Immature natural killer cell (primary cell): Measurements from ENCODE around the gene CAMSAP1. TPM values are rescaled to one million over a fixed set of nuclear protein-coding genes. Genes with fewer than 3 reads are reported as not detected.

ENCODE experiments used
- DNase-seq, 3 donors: peaks; one replicate each; pipeline ENCODE4 v3.0.0; 2022; ENCODE audit warnings: mixed read lengths in 1 of 3
- H3K27ac Mint-ChIP-seq, 6 donors: one replicate each; pipeline ENCODE4 v1.8.0; 2020; ENCODE audit warnings: mixed read lengths in 6 of 6, mild to moderate bottlenecking in 5 of 6, inconsistent platforms in 4 of 6, moderate library complexity in 3 of 6
- H3K27me3 Mint-ChIP-seq, 3 donors: one replicate each; pipeline ENCODE4 v1.8.0; 2020 to 2021; ENCODE audit warnings: low read depth in 3 of 3, mild to moderate bottlenecking in 3 of 3, mixed read lengths in 3 of 3, moderate library complexity in 3 of 3, inconsistent platforms in 1 of 3
- H3K36me3 Mint-ChIP-seq, 3 donors: one replicate each; pipeline ENCODE4 v1.8.0; 2020; ENCODE audit warnings: mixed read lengths in 3 of 3, inconsistent platforms in 2 of 3, mild to moderate bottlenecking in 2 of 3
- H3K4me1 Mint-ChIP-seq, 2 donors: one replicate each; pipeline ENCODE4 v1.8.0; 2020; ENCODE audit warnings: inconsistent platforms in 2 of 2, mild to moderate bottlenecking in 2 of 2, mixed read lengths in 2 of 2, moderate library complexity in 1 of 2
- H3K4me3 Mint-ChIP-seq, 5 donors: one replicate each; pipeline ENCODE4 v1.8.0; 2020; ENCODE audit warnings: mild to moderate bottlenecking in 5 of 5, mixed read lengths in 5 of 5, inconsistent platforms in 3 of 5, moderate library complexity in 3 of 5
- H3K9me3 Mint-ChIP-seq, 6 donors: one replicate each; pipeline ENCODE4 v1.8.0; 2020; ENCODE audit warnings: mild to moderate bottlenecking in 6 of 6, mixed read lengths in 6 of 6, inconsistent platforms in 4 of 6, moderate library complexity in 3 of 6
- polyA plus RNA-seq, 3 donors: library from polyadenylated mRNA; unstranded; fragments of 300-500 nt; fragmentation: Illumina TruSeq; gene quantifications; one replicate each; pipeline ENCODE4 v1.2.3, GENCODE V29; 2021

The CAMSAP1 gene
- polyA plus RNA-seq, 3 donors from 2014 or later = 0.10 to 1.7 (median 1.1) TPM

- Mint-ChIP-seq H3K27ac (no peak overlapping the region), H3K4me3 (no peak overlapping the region), H3K27me3 (peaks cover 0 to 7% (median 6%) of the 10 kb centered on the region in 3 donors), H3K36me3 (no peaks in the 10 kb centered on the region), H3K4me1 (peaks cover 7 to 8% of the 10 kb centered on the region in 2 donors), H3K9me3 (peaks cover 0 to 4% (median 0%) of the 10 kb centered on the region in 6 donors)
- no peak for DNase-seq
Observed at GRCh38 chr9:135772702-135773493, 134.4 kb downstream of the CAMSAP1 start.

- Mint-ChIP-seq H3K27ac (no peak overlapping the region), H3K9me3 (peaks cover 0 to 4% (median 0%) of the 10 kb centered on the region in 6 donors), H3K4me3 (no peak overlapping the region), H3K4me1 (peaks cover 7 to 8% of the 10 kb centered on the region in 2 donors), H3K36me3 (no peaks in the 10 kb centered on the region), H3K27me3 (peaks cover 0 to 7% (median 5%) of the 10 kb centered on the region in 3 donors)
- no peak for DNase-seq
Observed at GRCh38 chr9:135772056-135772646, 135.2 kb downstream of the CAMSAP1 start.

GRCh38 chr9:135771401-135772051 lies 135.8 kb downstream of the CAMSAP1 start:
- DNase-seq = no peak
- peaks cover 1% of the 10 kb centered on the region in 2 donors for H3K4me1 Mint-ChIP-seq
- H3K27ac Mint-ChIP-seq = no peak overlapping the region
- no peak overlapping the region for H3K4me3 Mint-ChIP-seq
- peaks cover 0 to 2% (median 1%) of the 10 kb centered on the region in 3 donors for H3K27me3 Mint-ChIP-seq
- H3K9me3 Mint-ChIP-seq = peaks cover 0 to 4% (median 0%) of the 10 kb centered on the region in 6 donors
- H3K36me3 Mint-ChIP-seq = no peaks in the 10 kb centered on the region

- Mint-ChIP-seq H3K27me3 (peaks cover 0 to 2% (median 0%) of the 10 kb centered on the region in 3 donors), H3K4me1 (no peaks in the 10 kb centered on the region), H3K9me3 (peaks cover 0 to 8% (median 4%) of the 10 kb centered on the region in 6 donors), H3K36me3 (no peaks in the 10 kb centered on the region), H3K4me3 (no peak overlapping the region), H3K27ac (no peak overlapping the region)
- no peak for DNase-seq
Observed at GRCh38 chr9:135770771-135771170, 136.6 kb downstream of the CAMSAP1 start.

- peak in 2 of 3 donors; percentile 15 to 38 for DNase-seq
Observed at GRCh38 chr9:135770203-135770535, 137.2 kb downstream of the CAMSAP1 start.

GRCh38 chr9:135769489-135770202 lies 137.7 kb downstream of the CAMSAP1 start:
- no peak for DNase-seq
- Mint-ChIP-seq H3K27me3 (peaks cover 0 to 2% (median 0%) of the 10 kb centered on the region in 3 donors), H3K9me3 (peaks cover 0 to 8% (median 4%) of the 10 kb centered on the region in 6 donors), H3K36me3 (no peaks in the 10 kb centered on the region), H3K4me1 (no peaks in the 10 kb centered on the region), H3K4me3 (no peak overlapping the region), H3K27ac (no peak overlapping the region)

More at GRCh38 chr9:135770203-135770535, 137.2 kb downstream of the CAMSAP1 start:
- no peaks in the 10 kb centered on the region for H3K4me1 Mint-ChIP-seq
- peaks cover 0 to 8% (median 4%) of the 10 kb centered on the region in 6 donors for H3K9me3 Mint-ChIP-seq
- no peak overlapping the region for H3K27ac Mint-ChIP-seq
- H3K27me3 Mint-ChIP-seq = peaks cover 0 to 2% (median 0%) of the 10 kb centered on the region in 3 donors
- no peaks in the 10 kb centered on the region for H3K36me3 Mint-ChIP-seq
- H3K4me3 Mint-ChIP-seq = no peak overlapping the region

GRCh38 chr9:135768516-135769218 lies 138.7 kb downstream of the CAMSAP1 start:
- H3K27me3 Mint-ChIP-seq = peaks cover 0 to 2% (median 0%) of the 10 kb centered on the region in 3 donors
- H3K4me3 Mint-ChIP-seq = no peak overlapping the region
- no peak overlapping the region for H3K27ac Mint-ChIP-seq
- H3K9me3 Mint-ChIP-seq = peaks cover 0 to 8% (median 4%) of the 10 kb centered on the region in 6 donors
- H3K4me1 Mint-ChIP-seq = no peaks in the 10 kb centered on the region
- DNase-seq = no peak
- no peaks in the 10 kb centered on the region for H3K36me3 Mint-ChIP-seq

- H3K9me3 Mint-ChIP-seq = peaks cover 0 to 8% (median 4%) of the 10 kb centered on the region in 6 donors
- H3K27ac Mint-ChIP-seq = no peak overlapping the region
- no peaks in the 10 kb centered on the region for H3K36me3 Mint-ChIP-seq
- peaks cover 0 to 2% (median 2%) of the 10 kb centered on the region in 3 donors for H3K27me3 Mint-ChIP-seq
- no peak overlapping the region for H3K4me3 Mint-ChIP-seq
- no peak for DNase-seq
- H3K4me1 Mint-ChIP-seq = no peaks in the 10 kb centered on the region
Observed at GRCh38 chr9:135766707-135767106, 140.6 kb downstream of the CAMSAP1 start.

GRCh38 chr9:135766251-135766650 lies 141.1 kb downstream of the CAMSAP1 start:
- Mint-ChIP-seq H3K27me3 (peaks cover 0 to 2% (median 2%) of the 10 kb centered on the region in 3 donors), H3K36me3 (no peaks in the 10 kb centered on the region), H3K4me3 (no peak overlapping the region), H3K9me3 (peaks cover 0 to 8% (median 4%) of the 10 kb centered on the region in 6 donors), H3K27ac (no peak overlapping the region), H3K4me1 (no peaks in the 10 kb centered on the region)
- DNase-seq = no peak

GRCh38 chr9:135765416-135765815 lies 141.9 kb downstream of the CAMSAP1 start:
- Mint-ChIP-seq H3K4me3 (no peak overlapping the region), H3K27ac (no peak overlapping the region), H3K4me1 (no peaks in the 10 kb centered on the region), H3K27me3 (peaks cover 0 to 2% (median 2%) of the 10 kb centered on the region in 3 donors), H3K36me3 (no peaks in the 10 kb centered on the region), H3K9me3 (peaks cover 0 to 8% (median 4%) of the 10 kb centered on the region in 6 donors)
- no peak for DNase-seq

GRCh38 chr9:135764731-135765130 lies 142.6 kb downstream of the CAMSAP1 start:
- H3K4me1 Mint-ChIP-seq = no peaks in the 10 kb centered on the region
- H3K27me3 Mint-ChIP-seq = peaks cover 0 to 2% (median 2%) of the 10 kb centered on the region in 3 donors
- H3K36me3 Mint-ChIP-seq = no peaks in the 10 kb centered on the region
- DNase-seq = no peak
- no peak overlapping the region for H3K27ac Mint-ChIP-seq
- H3K9me3 Mint-ChIP-seq = peaks cover 0 to 8% (median 4%) of the 10 kb centered on the region in 6 donors
- no peak overlapping the region for H3K4me3 Mint-ChIP-seq

- no peaks in the 10 kb centered on the region for H3K36me3 Mint-ChIP-seq
- no peak overlapping the region for H3K27ac Mint-ChIP-seq
- DNase-seq = no peak
- no peak overlapping the region for H3K4me3 Mint-ChIP-seq
- H3K27me3 Mint-ChIP-seq = peaks cover 0 to 2% (median 0%) of the 10 kb centered on the region in 3 donors
- H3K4me1 Mint-ChIP-seq = no peaks in the 10 kb centered on the region
- peaks cover 0 to 8% (median 3%) of the 10 kb centered on the region in 6 donors for H3K9me3 Mint-ChIP-seq
Observed at GRCh38 chr9:135763716-135764446, 143.5 kb downstream of the CAMSAP1 start.
